Anterior cingulate cortex (tissue), 58 donors: ENCODE results near the gene CCNF.

Experiments
- DNase-seq, 58 donors: peaks; one replicate each; lab custom pipeline; 2025; lab: John Stamatoyannopoulos, UW

CCNF gene

DNA sequence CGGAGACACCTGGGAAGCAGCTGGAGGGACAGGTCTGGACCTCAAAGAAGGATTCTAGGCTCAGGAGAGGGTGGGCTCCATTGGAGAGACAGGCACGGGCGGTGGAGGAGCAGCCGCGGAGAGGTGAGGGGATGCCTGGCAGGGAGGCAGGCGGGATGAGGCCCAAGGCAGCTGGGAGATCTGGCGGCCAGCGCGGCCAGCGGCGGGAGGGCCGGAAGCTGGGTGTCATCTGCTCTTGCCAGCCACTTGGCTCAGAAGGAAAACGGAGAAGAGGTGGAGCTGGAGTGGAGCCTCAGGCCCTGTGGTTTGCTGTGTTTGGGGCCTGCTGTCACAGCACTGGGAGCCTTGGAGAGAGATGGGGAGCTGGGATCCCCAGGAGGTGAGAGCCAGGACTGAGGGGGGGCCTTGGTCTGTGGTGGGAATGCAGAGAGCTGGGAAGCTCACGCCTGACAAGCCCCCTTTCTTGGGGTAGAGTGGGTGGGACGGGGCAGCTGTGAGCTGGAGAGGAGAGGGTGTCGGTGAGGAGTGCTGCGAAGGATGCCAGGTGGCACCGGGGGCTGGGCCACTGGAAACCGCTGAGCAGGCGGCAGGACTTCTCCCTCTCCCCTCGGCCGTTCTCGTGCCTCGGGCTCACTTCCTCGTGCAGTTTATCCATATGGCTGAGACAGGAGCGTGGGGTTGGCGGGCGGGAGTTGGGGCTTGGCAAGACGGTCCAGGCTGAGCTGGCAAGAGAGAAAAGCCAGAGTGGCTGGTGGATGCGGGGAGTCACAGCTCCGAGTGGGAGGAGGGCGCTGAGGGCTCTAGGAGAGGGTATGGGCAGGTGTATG, 53.7 kb downstream of the CCNF start:
- peak in 50 of 58 donors; percentile 28 to 82 (median 58) for DNase-seq

DNA sequence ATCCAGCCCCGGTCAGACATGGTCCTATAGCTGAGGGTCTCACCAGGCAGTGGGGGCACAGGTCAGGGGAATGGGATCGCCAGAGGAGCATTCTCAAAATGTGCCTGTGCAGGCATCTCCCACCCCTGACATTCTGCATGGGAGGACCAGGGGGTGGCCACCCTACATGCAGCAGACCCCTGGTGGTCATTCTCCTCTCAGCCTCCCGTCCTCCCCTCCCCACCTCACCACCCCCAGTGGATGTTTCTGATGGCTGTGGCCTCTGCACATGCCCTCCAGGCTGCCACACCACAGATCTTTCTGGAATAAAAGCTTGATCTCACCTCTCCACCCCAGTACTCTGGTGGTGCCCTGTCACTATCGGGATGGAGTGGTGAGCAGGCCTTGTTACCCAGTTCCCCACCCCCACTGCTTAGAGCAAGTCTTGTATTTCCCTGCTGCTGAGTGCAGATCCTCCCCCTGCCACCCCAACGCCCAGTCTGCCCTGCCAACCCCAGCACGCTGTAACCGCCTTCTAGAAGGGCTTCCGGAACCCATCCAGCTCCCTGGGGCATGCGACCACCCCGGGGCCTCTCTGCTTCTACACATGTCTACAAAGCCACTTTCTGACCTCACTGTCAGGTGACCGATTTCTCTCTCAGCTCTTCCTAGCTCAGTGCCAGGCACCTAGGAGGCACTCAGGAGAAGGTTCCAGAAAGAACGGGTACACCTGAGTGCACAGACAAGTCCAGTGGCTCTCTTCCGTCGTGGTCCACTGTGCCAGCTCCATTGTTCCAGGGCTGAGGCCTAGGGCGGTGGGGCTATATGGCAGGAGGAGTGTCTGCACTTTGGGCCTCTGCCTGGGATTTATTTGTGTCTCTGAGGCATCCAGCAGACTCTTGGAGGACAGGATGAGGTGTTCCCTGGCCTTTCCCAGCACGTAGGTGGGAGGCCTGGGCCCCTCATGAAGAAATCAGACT, 55.0 kb downstream of the CCNF start:
- DNase-seq, result no peak

DNA sequence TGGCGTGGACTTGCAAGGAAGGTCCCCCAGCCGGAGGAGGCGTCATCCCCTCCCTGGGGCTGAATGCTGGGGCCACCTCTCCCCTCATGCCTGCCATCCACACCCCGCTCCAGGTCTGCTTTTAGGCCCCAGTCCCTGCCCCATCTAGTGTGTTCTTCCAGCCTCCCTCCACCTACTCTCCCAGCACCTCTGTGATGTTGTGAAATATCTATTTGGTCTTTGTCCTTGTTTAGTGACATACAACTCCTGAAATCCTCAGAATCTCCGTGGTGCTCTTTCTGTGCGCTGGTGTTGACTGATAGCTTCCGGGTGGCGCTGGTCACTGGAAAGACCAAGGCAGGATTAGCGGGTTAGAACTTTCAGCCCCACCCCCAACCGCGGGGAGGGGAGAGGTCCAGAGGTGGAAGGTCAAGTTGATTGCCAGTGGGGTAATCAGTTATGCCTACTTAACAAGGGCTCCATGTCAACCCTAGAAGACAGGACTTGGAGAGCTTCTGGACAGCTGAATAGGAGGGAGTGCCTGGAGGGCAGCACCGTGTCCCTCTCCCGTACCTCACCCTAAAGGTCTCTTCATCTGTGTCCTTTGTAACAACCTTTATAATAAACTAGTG, 55.8 kb downstream of the CCNF start:
- DNase-seq, result no peak

DNA sequence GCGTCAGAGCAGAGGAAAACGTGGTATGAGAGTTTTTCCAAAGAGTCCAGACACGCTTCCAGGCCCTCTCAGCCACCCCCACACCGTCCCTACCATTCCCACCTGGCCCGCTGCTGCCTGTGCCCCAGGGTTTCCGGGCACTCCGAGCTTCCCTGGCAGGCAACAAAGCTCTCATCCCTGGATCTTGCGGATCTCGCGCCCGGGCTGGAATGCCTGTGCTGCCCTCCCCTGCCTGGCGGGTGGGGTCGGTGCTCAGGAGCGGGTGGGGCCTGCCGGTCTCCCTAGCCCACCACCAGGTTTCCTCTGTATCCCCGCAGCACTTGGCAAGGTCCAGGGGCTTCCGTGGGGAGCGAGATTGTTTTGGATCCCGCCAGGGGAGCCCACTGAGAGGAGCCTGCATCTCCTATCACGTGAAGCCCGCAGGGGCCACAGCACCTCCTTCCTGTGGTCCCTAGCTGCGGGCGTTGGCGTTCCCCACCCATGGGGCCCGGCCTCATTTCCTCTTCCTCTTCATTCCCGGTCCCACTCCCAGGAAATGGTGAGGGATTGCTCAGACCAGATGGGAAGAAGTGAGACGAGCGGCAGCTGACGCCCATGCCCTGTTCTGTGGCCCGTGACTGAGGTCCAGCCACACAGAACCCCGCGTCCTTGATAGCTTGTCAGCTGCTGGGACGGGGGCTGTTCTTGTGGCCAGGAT, 56.7 kb downstream of the CCNF start:
- no peak for DNase-seq

DNA sequence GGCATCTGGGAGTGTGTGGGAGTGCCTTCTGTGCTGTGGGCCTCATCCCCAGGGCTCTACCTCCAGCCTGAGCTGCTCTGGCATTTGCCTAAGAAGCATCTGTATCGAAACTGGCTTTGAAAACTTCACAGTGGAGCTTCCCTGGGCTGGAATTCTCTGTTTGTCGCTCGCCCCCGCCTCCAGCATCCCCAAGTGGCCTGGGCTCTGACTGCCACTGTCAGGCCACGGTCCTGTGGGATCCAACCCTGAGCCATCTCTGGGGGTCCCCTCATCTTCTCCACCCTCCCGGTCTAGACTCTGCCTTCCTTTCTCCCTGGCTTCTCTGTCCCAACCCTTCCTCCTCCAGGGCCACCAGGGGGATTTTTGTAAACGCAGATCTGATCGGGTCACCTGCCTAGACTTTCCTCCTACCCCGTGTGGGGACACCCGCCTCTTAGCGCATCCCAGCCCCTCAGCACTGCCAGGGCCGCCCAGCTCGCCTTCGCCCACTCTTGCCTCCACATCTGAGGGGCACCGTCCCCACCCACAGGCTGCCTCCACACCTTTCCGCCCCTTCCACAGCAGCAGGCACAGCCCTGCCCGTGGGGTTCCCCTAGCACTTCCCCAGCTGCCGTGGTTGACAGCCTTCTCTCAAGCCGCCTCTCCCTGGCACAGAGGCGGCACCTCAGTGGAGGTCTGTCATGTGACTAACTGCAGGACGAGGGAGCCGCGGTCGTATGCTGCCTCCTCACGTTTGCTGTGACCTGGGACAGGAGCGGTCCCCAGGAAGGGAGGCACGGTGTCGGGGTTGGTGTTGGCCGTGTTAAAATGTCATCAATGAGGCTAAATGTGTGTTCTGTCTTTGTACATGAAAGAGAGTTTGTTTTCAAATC, 57.6 kb downstream of the CCNF start:
- peak in 33 of 58 donors; percentile 17 to 60 (median 45) for DNase-seq

DNA sequence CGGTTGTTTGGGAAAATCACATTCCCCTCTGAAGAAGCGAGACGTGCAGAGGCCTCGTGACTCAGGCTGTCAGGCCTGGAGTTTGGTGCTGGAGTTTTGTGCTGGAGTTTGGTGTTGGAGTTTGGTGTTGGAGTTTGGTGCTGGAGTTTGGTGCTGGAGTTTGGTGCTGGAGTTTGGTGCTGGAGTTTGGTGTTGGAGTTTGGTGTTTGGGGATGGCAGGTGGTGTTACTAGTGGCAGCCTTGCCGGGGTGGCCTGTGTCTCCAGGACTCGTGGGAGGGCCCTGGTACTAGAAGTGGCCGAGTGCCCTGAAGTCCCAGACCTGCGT, 58.2 kb downstream of the CCNF start:
- peak in 2 of 58 donors; percentile 48 to 59 for DNase-seq

DNA sequence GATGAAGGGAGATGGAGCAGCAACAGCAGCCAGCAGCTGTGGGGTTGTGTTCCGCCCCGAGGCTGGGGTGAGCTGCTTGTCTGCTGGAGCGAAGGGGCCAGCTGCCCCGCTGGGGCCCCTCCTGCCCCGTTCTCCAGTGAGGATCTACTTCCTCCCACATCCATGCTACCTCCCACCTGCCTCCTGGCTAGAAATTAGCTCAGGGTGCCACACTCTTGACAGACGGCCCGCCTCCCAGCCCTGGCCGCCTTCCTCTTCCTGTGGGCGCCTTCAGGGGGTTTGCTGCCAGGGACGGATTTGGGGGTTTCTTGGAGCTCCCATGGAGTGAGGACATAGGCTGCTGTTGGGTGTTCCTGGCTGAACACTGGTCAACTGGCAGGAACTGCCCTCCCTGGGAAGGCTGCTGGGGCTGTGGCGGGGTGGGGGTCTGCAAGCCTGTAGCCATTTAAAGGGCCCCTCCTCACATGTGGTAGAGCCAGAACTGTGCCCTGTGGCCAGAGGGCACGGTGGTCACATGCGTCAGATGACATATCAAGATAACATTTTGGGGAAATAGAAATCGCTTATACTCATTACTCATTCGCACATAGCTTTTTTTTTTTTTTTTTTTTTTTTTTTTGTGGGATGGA, 58.8 kb downstream of the CCNF start:
- DNase-seq, result peak in 3 of 58 donors; percentile 31 to 42 (median 34)

DNA sequence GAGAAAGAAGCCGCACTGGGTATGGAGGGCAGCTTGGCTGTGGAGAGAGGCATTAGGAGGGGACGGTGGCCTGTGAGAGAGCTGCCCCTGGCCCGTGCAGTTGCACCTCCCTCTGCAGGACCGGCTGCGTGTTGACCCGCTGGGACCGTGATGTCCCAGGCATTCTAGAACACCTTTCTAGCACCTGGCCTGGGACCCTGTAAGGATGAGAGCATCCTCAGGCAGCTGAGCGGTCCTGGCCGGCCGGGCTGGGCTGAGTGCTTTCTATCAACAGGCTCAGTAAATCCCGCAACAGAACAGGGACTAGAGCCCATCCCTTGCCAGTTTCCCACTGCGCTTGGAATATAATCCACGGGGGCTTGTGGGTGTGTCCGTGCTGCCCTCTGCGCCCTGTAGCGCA, 60.3 kb downstream of the CCNF start:
- no peak for DNase-seq

DNA sequence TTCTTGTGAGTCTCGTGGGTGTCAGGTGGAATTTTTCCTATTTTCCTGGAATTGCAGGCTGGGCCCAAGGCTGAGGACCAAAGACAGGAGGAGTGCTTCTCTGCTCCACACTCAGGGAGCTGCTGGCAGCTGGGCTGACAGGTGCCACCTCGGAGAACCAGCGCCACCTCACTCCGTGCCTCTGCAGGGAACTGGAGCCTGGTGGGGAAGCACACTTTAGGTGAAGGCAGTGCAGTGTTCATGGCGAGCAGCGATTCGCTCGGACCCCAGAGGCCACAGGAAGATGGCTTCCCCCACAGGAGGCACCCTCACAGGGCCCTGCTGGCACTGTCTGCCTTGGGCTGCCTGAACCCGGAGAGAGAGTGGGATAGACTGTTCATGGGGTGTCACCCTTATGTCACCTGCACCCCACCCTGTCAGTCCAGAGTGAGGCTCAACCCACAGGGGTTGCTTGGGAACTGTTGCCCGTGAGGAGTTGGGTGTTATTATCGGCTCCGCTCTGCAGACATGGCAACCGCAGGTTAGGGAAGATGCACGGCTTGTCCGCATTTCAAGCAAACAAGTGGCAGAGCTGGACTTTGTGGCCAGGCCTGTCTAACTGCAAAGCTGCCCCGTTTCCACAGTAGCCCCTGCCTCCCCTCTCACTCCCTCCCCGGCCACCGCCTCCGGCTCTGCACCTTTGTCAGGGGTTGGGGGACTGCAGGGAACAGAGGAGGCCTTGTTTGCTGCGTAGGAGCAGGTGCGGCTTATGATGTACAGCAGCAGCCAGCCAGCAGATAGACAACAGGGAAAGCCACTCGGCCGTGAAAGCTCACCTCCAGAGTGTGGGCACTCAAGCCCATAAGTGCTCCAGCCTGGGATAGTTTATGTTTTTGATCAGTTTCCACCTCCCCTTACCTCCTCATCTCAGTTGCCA, 61.2 kb downstream of the CCNF start:
- DNase-seq, result no peak

DNA sequence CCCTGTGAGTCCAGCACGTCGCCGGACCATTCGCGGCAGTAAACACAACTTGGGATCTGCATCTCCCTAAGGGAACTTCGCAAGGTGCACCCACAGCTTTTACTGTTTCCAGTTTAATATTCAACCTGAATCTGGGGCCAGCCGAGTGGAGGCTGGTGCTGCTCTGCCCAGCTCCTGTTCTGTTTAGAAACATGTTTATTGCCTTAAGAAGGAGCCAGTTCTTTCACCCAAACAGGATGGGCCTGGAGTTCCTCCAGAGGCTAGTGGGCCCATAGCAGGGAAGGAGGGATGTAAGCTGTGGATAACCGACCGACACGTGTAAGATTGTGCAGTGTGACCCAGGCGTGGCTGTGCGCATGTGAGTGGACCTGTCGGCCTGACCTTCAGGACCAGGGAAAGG, 63.0 kb downstream of the CCNF start:
- DNase-seq, result no peak

DNA sequence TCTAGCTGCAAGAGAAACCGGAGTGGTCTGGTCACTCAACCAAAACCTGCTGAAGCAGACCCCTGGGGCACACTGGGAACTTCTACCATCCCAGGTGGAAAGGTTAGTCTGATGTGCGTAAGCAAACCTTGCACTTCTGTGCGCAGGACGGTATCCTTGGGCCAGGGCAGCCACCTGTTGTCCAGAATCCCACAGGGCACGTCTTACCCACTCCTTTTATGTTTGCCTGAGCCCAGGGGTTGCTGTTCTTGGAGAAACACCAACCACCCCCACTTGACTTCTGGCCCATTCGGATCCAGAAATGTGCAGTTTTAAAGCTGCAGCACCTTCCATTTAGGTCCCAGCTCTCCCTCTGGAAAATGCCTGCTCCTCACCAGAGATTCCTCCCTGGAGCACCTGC, 64.4 kb downstream of the CCNF start:
- DNase-seq, result no peak

DNA sequence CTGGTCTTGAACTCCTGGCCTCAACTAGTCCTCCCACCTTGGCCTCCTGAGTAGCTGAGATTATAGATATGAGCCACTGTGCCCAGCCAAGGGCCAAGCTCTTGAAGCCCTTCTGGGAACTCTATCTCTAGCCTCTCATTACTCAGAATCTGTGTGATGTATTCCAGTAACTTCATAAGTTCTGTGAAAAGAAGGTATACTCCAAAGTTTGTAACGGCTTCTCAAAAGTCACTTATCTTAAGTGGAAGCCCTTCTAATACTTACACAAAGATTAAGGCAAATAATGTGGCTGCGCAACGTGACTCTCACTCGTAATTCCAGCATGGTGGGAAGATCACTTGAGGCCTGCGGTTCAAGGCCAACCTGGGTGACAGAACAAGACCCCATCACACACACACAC, 65.4 kb downstream of the CCNF start:
- DNase-seq, result no peak

DNA sequence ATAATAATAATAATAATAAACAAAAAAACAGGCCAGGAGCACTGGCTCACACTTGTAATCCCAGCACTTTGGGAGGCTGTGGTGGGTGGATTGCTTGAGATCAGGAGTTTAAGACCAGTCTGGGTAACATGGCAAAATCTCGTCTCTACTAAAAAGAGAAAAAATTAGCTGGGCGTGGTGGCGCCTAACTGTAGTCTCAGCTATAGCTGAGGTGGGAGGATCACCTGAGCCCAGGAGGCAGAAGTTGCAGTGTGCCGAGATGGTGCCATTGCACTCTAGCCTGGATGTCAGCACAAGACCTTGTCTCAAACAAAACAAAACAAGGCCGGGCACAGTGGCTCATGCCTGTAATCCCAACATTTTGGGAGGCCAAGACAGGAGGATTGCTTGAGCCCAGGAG, 65.8 kb downstream of the CCNF start:
- DNase-seq, result no peak

DNA sequence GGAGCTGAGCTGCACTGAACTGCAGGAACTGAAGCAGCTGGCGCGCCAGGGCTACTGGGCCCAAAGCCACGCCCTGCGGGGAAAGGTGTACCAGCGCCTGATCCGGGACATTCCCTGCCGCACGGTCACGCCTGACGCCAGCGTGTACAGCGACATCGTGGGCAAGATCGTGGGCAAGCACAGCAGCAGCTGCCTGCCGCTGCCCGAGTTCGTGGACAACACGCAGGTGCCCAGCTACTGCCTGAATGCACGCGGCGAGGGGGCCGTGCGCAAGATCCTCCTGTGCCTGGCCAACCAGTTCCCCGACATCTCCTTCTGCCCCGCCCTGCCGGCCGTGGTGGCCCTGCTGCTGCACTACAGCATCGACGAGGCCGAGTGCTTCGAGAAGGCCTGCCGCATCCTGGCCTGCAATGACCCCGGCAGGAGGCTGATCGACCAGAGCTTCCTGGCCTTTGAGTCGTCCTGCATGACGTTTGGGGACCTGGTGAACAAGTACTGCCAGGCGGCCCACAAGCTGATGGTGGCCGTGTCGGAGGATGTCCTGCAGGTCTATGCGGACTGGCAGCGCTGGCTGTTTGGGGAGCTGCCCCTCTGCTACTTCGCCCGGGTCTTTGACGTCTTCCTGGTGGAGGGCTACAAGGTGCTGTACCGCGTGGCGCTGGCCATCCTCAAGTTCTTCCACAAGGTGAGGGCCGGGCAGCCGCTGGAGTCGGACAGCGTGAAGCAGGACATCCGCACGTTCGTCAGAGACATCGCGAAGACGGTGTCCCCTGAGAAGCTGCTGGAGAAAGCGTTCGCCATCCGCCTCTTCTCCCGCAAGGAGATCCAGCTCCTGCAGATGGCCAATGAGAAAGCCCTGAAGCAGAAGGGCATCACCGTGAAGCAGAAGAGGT, 67.2 kb downstream of the CCNF start:
- no peak for DNase-seq

DNA sequence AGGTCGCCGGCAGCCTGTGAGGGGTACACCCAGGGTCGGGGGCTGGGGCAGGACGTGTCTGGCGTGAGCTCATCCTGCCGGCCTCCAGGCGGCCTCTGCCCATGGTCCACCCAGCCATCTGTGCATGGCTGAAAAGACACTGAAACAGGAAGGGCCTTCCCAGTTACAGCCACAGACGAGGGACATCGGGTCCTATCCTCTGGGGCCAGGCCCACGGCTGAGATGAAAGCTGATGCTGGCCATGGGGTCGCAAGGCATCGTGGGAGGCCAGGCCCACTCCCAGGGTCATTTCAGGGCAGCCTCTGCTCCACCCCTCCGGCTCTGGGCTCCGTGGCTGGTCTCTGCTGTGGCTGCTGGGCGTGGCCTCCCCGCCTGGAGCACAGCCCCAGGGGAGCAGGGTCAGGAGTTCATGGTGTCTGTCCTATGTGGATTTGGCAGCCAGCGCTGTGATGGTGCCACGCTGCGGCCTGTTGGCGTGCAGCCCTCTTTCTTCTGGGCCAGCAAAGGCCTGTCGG, 67.9 kb downstream of the CCNF start:
- DNase-seq, result peak in 4 of 58 donors; percentile 21 to 33 (median 28)

DNA sequence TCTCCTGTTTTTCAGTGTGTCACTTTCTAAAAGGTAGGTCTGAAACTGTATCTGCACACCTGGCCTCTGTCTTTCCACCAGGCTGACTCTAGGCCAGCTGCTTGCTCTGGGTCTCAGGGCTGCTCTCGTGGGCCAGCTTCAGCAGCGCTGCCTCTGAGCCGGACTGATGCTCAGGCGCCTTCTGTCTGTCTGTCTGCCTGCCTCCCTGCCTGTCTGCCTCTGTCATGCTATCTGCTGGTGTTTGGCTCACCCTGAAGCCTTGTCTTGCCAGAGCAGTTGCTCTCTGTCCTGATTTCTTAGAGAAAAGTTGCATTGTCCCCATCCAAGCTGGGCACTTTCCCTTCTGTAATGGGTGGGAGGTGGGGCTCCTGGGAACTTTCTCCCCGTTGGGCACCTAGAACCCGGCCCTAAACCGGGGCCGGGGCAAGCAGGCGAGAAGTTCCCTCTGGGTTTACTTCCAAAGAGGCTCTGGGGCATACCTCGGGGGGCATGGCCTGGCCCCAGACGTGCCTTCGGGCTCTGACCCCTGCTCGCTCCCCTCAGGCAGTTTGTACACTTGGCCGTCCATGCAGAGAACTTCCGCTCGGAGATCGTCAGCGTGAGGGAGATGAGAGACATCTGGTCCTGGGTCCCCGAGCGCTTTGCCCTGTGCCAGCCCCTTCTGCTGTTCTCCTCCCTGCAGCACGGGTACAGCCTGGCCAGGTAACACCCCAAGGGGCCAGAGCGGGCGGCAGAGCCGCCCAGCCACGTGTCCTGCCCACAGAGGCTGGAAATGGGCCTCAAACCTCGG, 68.6 kb downstream of the CCNF start:
- no peak for DNase-seq
